ENCODE data around the gene MYL5.
"Not testable (repeated sequence)": the region's sequence is repeated elsewhere in the genome, so short reads cannot be mapped to it uniquely, and the experiment has no call there.

Gene MYL5

GRCh38 chr4:674172-675035 is at the start of gene MYL5, which contains the start of gene ATP5ME:
TSS of gene MYL5 (plus strand) at chr4:674542. CDS start at chr4:678027, 3,485 bp downstream.
TSS of gene ATP5ME (minus strand) at chr4:674276. CDS start at chr4:674247, 29 bp downstream.
- peak in 55 of 56 donors; percentile 82 to 98 (median 93) for DNase-seq

- no peak for DNase-seq
These were observed 49.4 kb upstream of the MYL5 start, which contains the start of gene PDE6B for GRCh38 chr4:624705-625590. TSS of gene PDE6B (plus strand) at chr4:625573. CDS start at chr4:625627, 54 bp downstream.

- no peak for DNase-seq
These were observed 48.6 kb upstream of the MYL5 start for GRCh38 chr4:625631-626161.

- no peak for DNase-seq
These were observed 47.9 kb upstream of the MYL5 start for GRCh38 chr4:626201-627091.

- no peak for DNase-seq
These were observed 46.8 kb upstream of the MYL5 start for GRCh38 chr4:627347-628125.

- DNase-seq, result no peak
These were observed 46.0 kb upstream of the MYL5 start for GRCh38 chr4:628311-628741.

- DNase-seq, result no peak
These were observed 45.3 kb upstream of the MYL5 start for GRCh38 chr4:628821-629635.

GRCh38 chr4:629636-629914 is 44.8 kb upstream of the MYL5 start:
- no peak for DNase-seq

- DNase-seq, result no peak
These were observed 44.3 kb upstream of the MYL5 start for GRCh38 chr4:629915-630641.

- DNase-seq, result no peak
These were observed 43.7 kb upstream of the MYL5 start for GRCh38 chr4:630656-631055.

GRCh38 chr4:632196-632790 is 42.0 kb upstream of the MYL5 start:
- no peak for DNase-seq

GRCh38 chr4:632926-633325 is 41.4 kb upstream of the MYL5 start:
- no peak for DNase-seq

- no peak for DNase-seq
These were observed 40.9 kb upstream of the MYL5 start for GRCh38 chr4:633406-633805.

- no peak for DNase-seq
These were observed 40.3 kb upstream of the MYL5 start for GRCh38 chr4:633976-634598.

GRCh38 chr4:634599-634985 is 39.8 kb upstream of the MYL5 start:
- DNase-seq, result no peak

- not testable (repeated sequence) for DNase-seq
These were observed 39.1 kb upstream of the MYL5 start for GRCh38 chr4:635066-635835.
